DMS53 treated with DMSO at 0.1 percent for 48 hours (cell line): Measurements from ENCODE around the gene BACH2.
"Not testable (repeated sequence)": the region's sequence is repeated elsewhere in the genome, so short reads cannot be mapped to it uniquely, and the experiment has no call there.

Experiments
- DNase-seq: peaks from one replicate; lab custom pipeline; 2025; ENCODE audit not compliant: unreplicated experiment; lab: John Stamatoyannopoulos, UW

The BACH2 gene

GRCh38 chr6:90296341-90297114, at the start of gene BACH2:
Gene BACH2, minus strand, starts transcription at chr6:90296843. Its CDS starts 287,999 bp downstream, at chr6:90008844.
- peak; percentile 67 for DNase-seq

DNA sequence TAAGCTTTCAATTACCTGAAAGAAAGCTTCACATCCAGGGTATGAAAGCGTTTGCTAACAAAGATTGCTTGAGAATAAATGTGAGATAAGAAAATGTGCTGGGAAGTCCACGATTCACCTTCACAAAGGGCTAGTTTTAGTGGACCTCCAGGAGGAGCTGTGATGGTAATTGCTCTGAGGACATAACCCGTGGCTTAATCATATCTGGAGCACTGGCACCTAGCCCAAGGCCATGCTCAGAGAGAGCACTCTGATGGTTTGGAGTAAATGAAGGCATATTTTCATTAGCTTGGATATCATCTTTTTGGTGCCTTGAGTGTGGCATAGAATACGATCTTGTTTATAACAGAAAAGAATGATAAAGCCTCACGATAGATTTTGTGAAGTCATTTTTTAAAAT, 46.9 kb upstream of the BACH2 start:
- DNase-seq, result no peak

- DNase-seq, result no peak
Measured at GRCh38 chr6:90338409-90338808, 41.8 kb upstream of the BACH2 start.

- no peak for DNase-seq
Measured at GRCh38 chr6:90336388-90336947, 39.8 kb upstream of the BACH2 start.

DNA sequence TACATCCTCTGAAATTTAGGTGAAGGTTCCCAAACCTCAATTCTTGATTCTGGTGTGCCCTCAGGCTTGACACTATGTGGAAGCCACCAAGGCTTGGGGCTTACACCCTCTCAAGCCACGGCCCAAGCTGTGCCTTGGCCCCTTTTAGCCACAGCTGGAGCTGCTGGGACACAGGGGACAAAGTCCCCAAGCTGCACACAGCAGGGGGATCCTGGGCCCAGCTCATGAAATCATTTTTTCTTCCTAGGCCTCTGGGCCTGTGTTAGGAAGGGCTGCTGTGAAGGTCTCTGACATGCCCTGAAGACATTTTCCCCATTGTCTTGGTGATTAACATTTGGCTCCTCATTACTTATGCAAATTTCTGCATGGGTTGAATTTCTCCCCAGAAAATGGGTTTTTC, 37.3 kb upstream of the BACH2 start:
- DNase-seq, result no peak

GRCh38 chr6:90332978-90333543, 36.4 kb upstream of the BACH2 start:
- not testable (repeated sequence) for DNase-seq

- DNase-seq, result no peak
Measured at GRCh38 chr6:90329386-90330077, 32.9 kb upstream of the BACH2 start.

GRCh38 chr6:90328004-90328403, 31.4 kb upstream of the BACH2 start:
- DNase-seq, result no peak

DNA sequence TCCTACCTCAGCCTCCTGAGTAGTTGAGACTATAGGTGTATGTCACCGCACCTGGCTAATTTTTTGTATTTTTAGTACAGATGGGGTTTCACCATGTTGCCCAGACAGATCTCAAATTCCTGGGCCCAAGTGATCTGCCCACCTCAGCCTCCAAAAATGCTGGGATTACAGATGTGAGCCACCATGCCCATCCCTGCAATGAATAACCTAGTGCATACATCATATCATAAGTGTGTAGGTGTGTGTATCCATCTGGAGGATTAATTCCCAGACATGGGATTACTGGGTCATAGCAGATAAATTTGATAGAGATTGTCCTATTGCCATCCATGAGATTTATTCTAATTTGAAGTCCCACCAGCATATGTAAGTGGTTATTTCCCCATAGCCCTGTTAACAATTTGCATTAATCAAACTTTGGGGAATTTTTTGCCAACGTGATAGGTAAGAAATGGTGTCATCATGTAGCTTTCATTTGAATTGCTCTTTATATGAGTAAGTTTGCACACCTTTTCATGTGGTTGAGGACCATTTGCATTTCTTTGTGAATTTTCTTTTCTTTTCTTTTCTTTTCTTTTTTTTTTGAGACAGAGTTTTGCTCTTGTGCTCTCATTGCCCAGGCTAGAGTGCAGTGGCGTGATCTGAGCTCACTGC, 29.9 kb upstream of the BACH2 start:
- DNase-seq, result no peak

DNA sequence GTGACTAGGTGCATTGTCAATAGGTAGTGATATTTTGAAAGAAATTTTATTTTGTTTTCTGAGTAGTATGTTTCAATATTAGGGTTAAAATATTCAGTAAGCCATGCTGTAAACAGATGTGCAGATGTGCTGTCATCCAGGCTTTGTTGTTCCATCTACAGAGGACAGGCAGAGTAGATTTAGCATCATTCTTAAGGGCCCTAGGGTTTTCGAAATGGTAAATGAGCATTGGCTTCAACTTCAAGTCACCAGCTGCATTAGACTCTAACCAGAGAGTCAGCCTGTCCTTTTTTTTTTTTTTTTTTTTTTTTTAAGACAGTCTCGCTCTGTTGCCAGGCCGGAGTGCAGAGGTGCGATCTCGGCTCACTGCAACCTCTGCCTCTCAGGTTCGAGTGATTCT, 27.1 kb upstream of the BACH2 start:
- no peak for DNase-seq

GRCh38 chr6:90322976-90323474, 26.4 kb upstream of the BACH2 start:
- no peak for DNase-seq

DNA sequence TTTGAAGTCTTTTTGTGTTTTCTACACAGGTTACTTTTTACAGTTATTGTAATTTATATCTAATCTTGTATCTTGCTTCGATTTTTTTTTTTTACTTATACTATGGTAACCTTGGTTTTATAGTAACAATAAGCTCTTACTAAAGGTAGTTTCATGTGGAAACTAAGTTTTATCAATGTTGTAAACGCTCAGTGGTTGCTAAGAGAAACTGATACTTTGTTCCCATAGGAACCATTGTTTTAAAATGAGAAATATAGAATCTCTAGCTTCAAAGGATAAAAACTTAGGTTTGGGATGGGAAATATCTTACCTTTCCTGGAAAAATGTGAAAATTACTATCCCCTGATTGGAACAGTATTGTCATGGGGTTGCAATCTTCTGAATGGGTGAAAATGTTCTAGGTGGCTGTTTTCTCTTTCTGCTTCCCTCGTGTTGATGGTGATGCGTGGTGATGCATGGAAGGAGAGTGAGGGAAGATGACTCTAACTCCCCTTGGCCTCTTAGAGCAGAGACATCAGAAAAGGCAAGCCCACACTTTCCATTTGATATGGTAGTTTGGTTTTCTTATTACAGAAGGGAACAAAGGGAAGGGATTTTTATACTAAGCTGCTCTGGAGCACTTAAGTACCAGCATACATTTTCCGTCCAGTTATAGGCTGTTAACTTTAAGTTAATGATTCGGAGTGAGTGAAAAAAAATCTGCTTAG, 23.5 kb upstream of the BACH2 start:
- DNase-seq, result no peak

- no peak for DNase-seq
Measured at GRCh38 chr6:90319044-90319443, 22.4 kb upstream of the BACH2 start.

GRCh38 chr6:90315986-90316385, 19.3 kb upstream of the BACH2 start:
- no peak for DNase-seq

- no peak for DNase-seq
Measured at GRCh38 chr6:90315354-90315950, 18.8 kb upstream of the BACH2 start.

DNA sequence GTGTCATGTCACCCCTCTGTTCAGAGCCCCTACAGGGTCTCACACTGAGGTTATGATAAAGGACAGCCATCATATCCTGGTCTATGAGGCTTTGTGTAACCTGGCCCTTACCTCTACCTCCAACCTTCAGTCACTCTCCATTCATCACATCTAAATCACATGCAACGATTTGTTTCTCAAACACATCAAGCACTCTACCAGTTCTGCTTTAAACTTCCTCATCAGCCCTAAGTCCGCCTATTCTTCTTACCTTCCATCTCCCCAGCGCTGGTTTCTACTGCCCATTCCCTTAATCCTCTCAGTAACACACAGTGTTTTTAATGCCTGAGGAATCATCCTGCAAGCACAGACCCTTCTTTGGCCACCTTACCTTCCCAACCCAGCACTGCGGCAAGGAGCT, 17.9 kb upstream of the BACH2 start:
- DNase-seq, result no peak

DNA sequence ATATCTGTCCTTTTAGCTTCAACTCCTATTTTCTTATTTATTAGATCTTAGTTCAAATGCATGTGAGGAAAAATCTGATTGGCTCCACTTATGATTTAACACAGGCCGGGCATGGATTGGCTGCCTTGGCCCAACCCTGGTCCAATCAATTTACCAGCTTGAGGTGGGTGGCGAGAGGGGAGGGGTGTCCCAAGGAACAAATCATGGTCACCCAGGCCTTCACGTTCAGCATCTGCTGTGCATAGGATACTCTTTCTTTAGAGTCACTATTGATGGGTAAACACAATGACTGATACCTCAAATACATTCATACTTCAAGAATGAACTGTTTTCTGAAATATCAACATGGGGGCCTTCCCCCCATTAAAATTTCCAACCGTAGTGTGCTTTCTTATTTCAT, 14.9 kb upstream of the BACH2 start:
- DNase-seq, result no peak

DNA sequence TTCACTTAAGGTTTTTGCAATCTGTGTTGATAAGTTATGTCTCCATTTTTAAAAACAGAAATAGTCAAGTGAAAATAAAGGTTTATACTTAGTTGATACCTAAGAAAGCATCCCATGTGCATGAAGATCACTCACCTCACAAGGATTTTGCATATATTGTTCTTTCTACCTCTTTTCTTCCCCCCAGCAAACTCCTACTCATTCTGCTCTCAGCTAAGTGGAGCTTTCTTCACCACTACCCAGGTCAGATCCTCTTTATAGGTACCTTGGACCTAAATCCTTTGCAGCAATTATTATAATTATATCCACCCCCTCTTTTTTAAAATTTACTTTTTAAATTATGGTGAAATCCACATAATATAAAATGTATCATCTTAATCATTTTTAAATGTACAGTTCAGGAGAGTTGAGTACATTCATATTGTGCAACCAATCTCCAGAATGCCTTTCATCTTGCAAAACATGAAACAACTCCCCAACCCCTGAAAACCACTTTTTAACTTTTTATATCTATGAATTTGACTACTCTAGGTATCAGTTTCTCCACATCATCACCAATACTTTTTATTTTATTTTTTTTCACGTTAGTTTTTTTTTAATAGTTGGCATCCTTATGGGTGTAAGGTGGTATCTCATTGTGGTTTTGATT, 9.3 kb upstream of the BACH2 start:
- DNase-seq, result no peak

DNA sequence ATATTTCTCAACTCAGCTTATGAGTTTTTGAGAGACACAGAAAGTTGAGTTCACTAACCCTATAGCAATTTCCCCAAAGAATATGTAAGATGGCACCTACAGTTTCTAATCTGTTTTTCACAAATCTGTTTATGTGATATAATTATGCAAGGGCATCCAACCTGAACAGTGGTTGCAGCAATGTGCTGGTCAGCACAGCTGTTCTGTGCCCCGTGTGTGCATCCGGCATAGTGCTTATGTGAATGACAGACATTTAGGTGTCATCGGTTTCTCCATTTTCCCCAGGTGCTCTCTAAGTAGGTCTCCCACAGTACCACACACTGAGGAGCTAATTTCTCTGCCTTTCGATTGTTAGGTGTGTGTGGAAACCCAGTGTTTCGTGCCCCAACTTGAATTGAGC, 7.7 kb upstream of the BACH2 start:
- no peak for DNase-seq

GRCh38 chr6:90303039-90303438, 6.4 kb upstream of the BACH2 start:
- DNase-seq, result no peak
